Stimulated activated CD8-positive, alpha-beta memory T cell treated with anti-CD3 and anti-CD28 coated beads, Interleukin-15, amount 100 ng/mL, for 1 hour (primary cell): ENCODE measurements around the gene LSM10.
A peak's percentile ranks its signal among the peaks of the same experiment; 100 is the strongest.

Source experiments
- DNase-seq: peaks from one replicate; pipeline ENCODE4 v3.0.0-alpha.2; 2020; ENCODE audit warnings: low read depth

Gene LSM10

GRCh38 chr1:36408479-36408878 is 10.8 kb upstream of the LSM10 start:
- DNase-seq = no peak

- no peak for DNase-seq
Observed at GRCh38 chr1:36406440-36406839, 8.7 kb upstream of the LSM10 start.

- no peak for DNase-seq
Observed at GRCh38 chr1:36402504-36402890, 4.8 kb upstream of the LSM10 start.

- no peak for DNase-seq
Observed at GRCh38 chr1:36401602-36402503, 4.1 kb upstream of the LSM10 start.

GRCh38 chr1:36400825-36401601 is 3.3 kb upstream of the LSM10 start:
- peak; percentile 28 for DNase-seq

- no peak for DNase-seq
Observed at GRCh38 chr1:36400514-36400824, 2.8 kb upstream of the LSM10 start.

GRCh38 chr1:36398370-36398977 is 766 bp upstream of the LSM10 start:
- DNase-seq = no peak

GRCh38 chr1:36397083-36397377 is 678 bp downstream of the LSM10 start:
- DNase-seq = peak; percentile 12

- no peak for DNase-seq
Observed at GRCh38 chr1:36396359-36396758, 1.3 kb downstream of the LSM10 start.

- DNase-seq = no peak
Observed at GRCh38 chr1:36393686-36394085, 4.0 kb downstream of the LSM10 start.

GRCh38 chr1:36392836-36393235 is 4.9 kb downstream of the LSM10 start:
- no peak for DNase-seq

- no peak for DNase-seq
Observed at GRCh38 chr1:36391271-36391670, 6.4 kb downstream of the LSM10 start.

- no peak for DNase-seq
Observed at GRCh38 chr1:36390411-36390810, 7.3 kb downstream of the LSM10 start.

- no peak for DNase-seq
Observed at GRCh38 chr1:36389999-36390398, 7.7 kb downstream of the LSM10 start.

GRCh38 chr1:36389261-36389660 is 8.4 kb downstream of the LSM10 start:
- no peak for DNase-seq

GRCh38 chr1:36387141-36387949 is 10.4 kb downstream of the LSM10 start:
- DNase-seq = no peak

- peak; percentile 73 for DNase-seq
Observed at GRCh38 chr1:36386265-36387140, 11.2 kb downstream of the LSM10 start.

- peak; percentile 96 for DNase-seq
Observed at GRCh38 chr1:36385410-36386264, 12.1 kb downstream of the LSM10 start, which contains the start of gene STK40. STK40 (minus strand) TSS chr1:36385924; CDS start chr1:36361332, 24,592 bp downstream.

GRCh38 chr1:36384542-36385409 is 12.9 kb downstream of the LSM10 start:
- DNase-seq = no peak
